ENCODE results near the gene CIRBP. TPM values are rescaled to one million over a fixed set of nuclear protein-coding genes. Genes with fewer than 3 reads are reported as not detected.

Gene CIRBP
- total and polyA plus RNA-seq, 4 donors = 41.1 to 135 (median 96.9) TPM

DNA sequence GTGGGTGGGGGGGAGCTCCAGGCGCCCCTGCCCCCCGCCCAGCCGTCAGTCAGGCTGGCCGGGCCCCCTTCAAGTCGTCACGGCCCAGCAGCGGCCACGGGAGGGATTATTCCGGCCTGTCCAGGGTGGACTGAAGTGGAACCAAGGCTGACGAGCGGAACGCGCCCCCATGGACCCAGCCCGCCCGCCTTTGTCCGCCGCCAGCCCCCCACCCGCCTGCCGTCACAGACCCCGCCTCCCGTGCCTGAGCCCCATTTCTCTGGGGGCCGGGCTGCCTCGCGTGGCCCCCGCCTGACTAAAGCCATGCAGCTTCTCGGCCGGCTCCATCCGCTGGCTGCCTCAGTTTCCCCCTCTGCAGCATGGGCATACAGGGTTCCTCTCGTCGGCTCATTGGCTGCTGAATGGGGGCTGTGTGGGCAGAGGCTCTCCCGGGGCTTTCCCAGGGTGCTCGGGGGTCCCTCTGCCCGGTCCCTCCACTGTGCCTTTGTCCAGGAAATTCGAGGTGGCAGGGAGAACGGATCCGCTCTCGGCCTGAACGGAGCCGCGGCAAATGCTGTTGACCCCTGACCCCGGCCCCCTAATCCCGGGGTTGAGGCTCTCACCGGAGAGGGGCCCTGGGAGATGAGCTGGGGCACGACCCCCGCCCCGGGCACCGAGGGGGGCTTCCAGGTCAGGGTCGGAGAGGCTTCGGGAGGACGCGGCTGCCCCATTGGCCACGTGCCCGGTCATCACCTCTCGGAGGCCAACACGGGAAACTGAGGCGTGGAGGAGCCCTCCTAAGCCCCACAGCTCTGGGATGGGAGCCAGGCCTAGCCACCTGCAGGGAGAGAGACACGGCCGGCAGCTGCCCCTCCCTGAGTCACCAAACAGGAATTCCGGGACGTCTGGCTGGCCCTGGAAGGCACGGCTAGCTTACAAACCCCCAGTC is 43.9 kb downstream of the CIRBP start:
- H3K9ac ChIP-seq (ENCODE audit: low read depth in 1 of 2, low read length in 2 of 2) = no peak overlapping the region
- H3K27me3 ChIP-seq (ENCODE audit: control insufficient read depth in 4 of 4, insufficient read depth in 4 of 4, low read length in 3 of 4) = peaks cover 0 to 2% (median 0%) of the 10 kb centered on the region in 4 donors
- H3K4me3 ChIP-seq (ENCODE audit: low read depth in 1 of 3, low read length in 3 of 3) = no peak overlapping the region
- peaks cover 0 to 7% (median 3%) of the 10 kb centered on the region in 4 donors for H3K4me1 ChIP-seq (ENCODE audit: control insufficient read depth in 4 of 4, insufficient read depth in 4 of 4, low read length in 3 of 4)
- TF ChIP-seq TAF1 (conservative IDR thresholded peaks at IDR 0.05) (no peak), RXRA (IDR thresholded peaks at IDR 0.05) (no peak), RAD21 (IDR thresholded peaks at IDR 0.05) (no peak), FOXA2 (IDR thresholded peaks at IDR 0.05) (no peak), SP1 (IDR thresholded peaks at IDR 0.05) (no peak), EGR1 (IDR thresholded peaks at IDR 0.05; ENCODE audit: low read depth in 2 of 2) (no peak), HNF4G (IDR thresholded peaks at IDR 0.05) (no peak), JUND (IDR thresholded peaks at IDR 0.05) (no peak), GABPA (IDR thresholded peaks at IDR 0.05 in 1 of 2, conservative IDR thresholded peaks at IDR 0.05 in 1 of 2) (no peak), FOXA1 (IDR thresholded peaks at IDR 0.05) (no peak), HNF4A (conservative IDR thresholded peaks at IDR 0.05) (no peak)
- TF ChIP-seq, protein P1, sequence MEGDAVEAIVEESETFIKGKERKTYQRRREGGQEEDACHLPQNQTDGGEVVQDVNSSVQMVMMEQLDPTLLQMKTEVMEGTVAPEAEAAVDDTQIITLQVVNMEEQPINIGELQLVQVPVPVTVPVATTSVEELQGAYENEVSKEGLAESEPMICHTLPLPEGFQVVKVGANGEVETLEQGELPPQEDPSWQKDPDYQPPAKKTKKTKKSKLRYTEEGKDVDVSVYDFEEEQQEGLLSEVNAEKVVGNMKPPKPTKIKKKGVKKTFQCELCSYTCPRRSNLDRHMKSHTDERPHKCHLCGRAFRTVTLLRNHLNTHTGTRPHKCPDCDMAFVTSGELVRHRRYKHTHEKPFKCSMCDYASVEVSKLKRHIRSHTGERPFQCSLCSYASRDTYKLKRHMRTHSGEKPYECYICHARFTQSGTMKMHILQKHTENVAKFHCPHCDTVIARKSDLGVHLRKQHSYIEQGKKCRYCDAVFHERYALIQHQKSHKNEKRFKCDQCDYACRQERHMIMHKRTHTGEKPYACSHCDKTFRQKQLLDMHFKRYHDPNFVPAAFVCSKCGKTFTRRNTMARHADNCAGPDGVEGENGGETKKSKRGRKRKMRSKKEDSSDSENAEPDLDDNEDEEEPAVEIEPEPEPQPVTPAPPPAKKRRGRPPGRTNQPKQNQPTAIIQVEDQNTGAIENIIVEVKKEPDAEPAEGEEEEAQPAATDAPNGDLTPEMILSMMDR (IDR thresholded peaks at IDR 0.05; ENCODE audit: low read depth, low read length, missing input control) = no peak
- TF ChIP-seq, protein P2, sequence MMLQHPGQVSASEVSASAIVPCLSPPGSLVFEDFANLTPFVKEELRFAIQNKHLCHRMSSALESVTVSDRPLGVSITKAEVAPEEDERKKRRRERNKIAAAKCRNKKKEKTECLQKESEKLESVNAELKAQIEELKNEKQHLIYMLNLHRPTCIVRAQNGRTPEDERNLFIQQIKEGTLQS (IDR thresholded peaks at IDR 0.05) = no peak
- TF ChIP-seq, protein P3, sequence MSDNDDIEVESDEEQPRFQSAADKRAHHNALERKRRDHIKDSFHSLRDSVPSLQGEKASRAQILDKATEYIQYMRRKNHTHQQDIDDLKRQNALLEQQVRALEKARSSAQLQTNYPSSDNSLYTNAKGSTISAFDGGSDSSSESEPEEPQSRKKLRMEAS (IDR thresholded peaks at IDR 0.05) = no peak
- TF ChIP-seq, protein P4, sequence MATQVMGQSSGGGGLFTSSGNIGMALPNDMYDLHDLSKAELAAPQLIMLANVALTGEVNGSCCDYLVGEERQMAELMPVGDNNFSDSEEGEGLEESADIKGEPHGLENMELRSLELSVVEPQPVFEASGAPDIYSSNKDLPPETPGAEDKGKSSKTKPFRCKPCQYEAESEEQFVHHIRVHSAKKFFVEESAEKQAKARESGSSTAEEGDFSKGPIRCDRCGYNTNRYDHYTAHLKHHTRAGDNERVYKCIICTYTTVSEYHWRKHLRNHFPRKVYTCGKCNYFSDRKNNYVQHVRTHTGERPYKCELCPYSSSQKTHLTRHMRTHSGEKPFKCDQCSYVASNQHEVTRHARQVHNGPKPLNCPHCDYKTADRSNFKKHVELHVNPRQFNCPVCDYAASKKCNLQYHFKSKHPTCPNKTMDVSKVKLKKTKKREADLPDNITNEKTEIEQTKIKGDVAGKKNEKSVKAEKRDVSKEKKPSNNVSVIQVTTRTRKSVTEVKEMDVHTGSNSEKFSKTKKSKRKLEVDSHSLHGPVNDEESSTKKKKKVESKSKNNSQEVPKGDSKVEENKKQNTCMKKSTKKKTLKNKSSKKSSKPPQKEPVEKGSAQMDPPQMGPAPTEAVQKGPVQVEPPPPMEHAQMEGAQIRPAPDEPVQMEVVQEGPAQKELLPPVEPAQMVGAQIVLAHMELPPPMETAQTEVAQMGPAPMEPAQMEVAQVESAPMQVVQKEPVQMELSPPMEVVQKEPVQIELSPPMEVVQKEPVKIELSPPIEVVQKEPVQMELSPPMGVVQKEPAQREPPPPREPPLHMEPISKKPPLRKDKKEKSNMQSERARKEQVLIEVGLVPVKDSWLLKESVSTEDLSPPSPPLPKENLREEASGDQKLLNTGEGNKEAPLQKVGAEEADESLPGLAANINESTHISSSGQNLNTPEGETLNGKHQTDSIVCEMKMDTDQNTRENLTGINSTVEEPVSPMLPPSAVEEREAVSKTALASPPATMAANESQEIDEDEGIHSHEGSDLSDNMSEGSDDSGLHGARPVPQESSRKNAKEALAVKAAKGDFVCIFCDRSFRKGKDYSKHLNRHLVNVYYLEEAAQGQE (IDR thresholded peaks at IDR 0.05) = no peak
- 77% methylated on average over 61 of the region's 61 CpGs for WGBS
- no peak for DNase-seq (ENCODE audit: low spot score)
- H3K9me3 ChIP-seq (ENCODE audit: control insufficient read depth in 4 of 4, low read length in 3 of 4) = no peaks in the 10 kb centered on the region
- no peak overlapping the region for H3K27ac ChIP-seq (ENCODE audit: low read depth in 1 of 2, low read length in 2 of 2)
- no peaks in the 10 kb centered on the region for H3K36me3 ChIP-seq (ENCODE audit: control insufficient read depth in 4 of 4, insufficient read depth in 3 of 4, low read depth in 1 of 4, low read length in 3 of 4)

Measured in liver (tissue), 9 donors.